ENCODE results near the gene IL32.
A peak's percentile ranks its signal among the peaks of the same experiment; 100 is the strongest.

IL32 gene

DNA sequence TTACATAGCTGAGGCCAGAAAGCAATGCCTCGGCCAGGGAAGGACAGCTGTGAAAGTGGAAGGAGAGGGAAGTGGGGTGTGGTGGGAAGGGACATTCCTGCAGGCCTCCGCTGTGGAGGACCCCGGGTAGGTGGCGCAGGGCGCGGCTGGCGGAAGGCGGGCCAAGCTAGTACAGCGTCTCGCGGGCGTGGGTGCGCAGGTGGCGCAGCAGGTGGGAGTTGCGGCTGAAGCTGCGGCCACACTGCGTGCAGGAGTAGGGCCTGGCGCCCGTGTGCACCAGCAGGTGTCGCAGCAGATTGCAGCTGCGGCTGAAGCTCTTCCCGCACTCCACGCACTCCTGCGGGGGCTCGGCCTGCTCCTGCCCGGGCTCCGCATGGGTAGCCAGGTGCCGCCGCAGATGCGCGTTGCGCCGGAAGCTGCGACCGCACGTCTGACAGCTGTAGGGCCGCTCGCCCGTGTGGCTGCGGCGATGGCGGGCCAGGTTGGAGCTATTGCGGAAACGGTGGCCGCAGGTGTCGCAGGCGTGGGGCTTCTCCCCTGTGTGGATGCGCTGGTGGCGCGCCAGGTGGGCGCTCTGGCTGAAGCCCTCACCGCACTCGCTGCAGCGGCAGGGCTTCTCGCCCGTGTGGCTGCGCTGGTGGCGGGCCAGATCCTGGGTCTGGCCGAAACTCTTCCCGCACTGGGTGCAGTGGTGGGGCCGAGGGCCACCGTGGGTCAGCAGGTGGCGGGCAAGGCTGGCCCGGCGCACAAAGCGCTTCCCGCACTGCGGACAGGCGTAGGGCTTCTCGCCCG, 23.7 kb downstream of the IL32 start:
- Histone ChIP-seq H3K27me3 (replicated peaks; ENCODE audit: control insufficient read depth, insufficient read depth, low read length) (peaks cover 37% of the 10 kb centered on the region), H3K4me1 (ENCODE audit: control insufficient read depth, insufficient read depth, low read length) (no peaks in the 10 kb centered on the region), H3K9me3 (ENCODE audit: control insufficient read depth, low read length) (no peaks in the 10 kb centered on the region), H3K4me3 (ENCODE audit: low read length) (no peak overlapping the region), H3K36me3 (ENCODE audit: control insufficient read depth, insufficient read depth, low read length, severe bottlenecking) (no peaks in the 10 kb centered on the region), H3K9ac (ENCODE audit: low read length) (no peak overlapping the region)
- DNase-seq (ENCODE audit: low read depth): no peak

DNA sequence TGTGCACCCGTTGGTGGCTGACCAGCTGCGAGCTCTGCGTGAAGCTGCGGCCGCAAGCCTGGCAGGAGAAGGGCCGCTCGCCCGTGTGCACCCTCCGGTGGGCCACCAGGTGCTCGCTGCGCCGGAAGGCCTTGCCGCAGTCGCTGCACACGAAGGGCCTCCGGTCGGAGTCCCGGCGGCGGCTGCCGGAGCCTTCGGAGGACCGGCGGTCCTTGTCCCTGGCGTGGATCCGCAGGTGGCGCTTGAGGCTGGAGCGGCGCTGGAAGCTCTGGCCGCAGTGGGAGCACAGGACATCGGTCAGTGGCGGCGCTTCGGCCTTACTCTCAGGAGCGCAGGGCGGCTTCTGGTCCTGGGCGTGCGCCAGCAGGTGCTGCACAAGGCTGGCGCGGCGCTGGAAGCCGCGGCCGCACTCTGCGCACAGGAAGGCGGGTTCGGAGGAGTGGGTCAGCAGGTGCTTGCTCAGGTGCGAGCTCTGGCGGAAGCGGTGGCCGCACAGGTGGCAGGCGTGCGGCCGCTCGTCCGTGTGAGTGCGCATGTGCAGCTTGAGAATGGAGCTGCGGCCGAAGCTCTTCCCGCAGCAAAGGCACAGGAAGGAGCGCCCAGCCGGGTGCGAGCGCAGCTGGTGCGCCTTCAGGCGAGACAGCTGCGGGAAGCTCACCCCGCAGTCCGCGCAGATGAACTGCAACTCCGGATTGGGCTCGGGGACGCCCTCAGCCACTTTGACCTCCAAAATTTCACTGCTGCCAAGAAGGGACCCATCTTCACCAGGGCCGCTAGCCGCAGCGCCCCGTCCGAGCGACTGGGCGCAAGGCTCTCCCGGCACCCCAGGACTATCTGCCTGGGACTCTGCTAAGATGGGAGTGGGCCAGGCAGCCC, 24.5 kb downstream of the IL32 start:
- Histone ChIP-seq H3K9ac (ENCODE audit: low read length) (no peak overlapping the region), H3K4me3 (ENCODE audit: low read length) (no peak overlapping the region)
- DNase-seq (ENCODE audit: low read depth): no peak

DNA sequence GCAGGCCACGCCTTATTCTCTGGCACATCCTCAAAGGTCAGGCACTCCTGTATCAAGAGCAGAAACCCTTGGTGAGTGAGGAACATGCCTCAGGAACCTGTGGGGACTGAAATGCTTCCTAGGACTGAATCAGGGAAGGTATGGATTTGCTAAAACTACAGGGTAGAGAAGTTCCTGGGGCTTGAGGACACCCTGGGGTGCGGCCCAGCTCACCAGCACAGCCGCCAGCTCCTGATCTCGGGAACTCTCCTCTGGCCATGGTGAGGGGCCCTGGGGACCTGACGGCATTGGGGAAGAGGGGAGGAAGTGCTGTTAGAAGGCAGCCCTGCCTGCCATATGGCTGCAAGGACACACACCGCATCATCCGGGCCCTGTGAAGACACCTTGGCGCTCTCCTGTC, 26.1 kb downstream of the IL32 start:
- Histone ChIP-seq H3K4me1 (ENCODE audit: control insufficient read depth, insufficient read depth, low read length) (no peaks in the 10 kb centered on the region), H3K36me3 (ENCODE audit: control insufficient read depth, insufficient read depth, low read length, severe bottlenecking) (no peaks in the 10 kb centered on the region), H3K4me3 (ENCODE audit: low read length) (no peak overlapping the region), H3K27me3 (replicated peaks; ENCODE audit: control insufficient read depth, insufficient read depth, low read length) (peaks cover 37% of the 10 kb centered on the region), H3K9ac (ENCODE audit: low read length) (no peak overlapping the region), H3K9me3 (ENCODE audit: control insufficient read depth, low read length) (no peaks in the 10 kb centered on the region)
- no peak for DNase-seq (ENCODE audit: low read depth)

More for the DNA sequence above, 24.5 kb downstream of the IL32 start:
- Histone ChIP-seq H3K9me3 (ENCODE audit: control insufficient read depth, low read length) (no peaks in the 10 kb centered on the region), H3K36me3 (ENCODE audit: control insufficient read depth, insufficient read depth, low read length, severe bottlenecking) (no peaks in the 10 kb centered on the region), H3K4me1 (ENCODE audit: control insufficient read depth, insufficient read depth, low read length) (no peaks in the 10 kb centered on the region), H3K27me3 (replicated peaks; ENCODE audit: control insufficient read depth, insufficient read depth, low read length) (peaks cover 37% of the 10 kb centered on the region)

DNA sequence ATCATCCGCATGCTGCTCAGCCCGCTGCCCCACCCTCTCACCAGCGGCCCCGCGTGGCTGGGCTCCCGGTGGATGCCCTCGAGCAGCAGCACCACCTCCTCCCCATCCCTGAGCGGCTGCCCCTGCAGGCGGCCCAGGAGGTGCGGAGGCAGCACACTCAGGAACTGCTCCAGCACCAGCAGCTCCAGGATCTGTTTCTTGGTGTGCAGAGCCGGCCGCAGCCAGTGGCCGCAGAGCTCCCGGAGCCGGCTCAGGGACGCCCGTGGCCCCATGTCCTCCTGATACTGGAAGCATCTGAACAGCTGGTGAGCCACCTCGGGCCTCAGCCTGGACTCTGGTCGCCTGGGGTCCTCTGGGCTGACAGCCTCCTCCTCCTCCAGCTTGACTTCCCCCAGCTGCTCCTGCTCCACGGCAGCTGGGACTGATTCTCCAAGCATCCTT, 27.1 kb downstream of the IL32 start:
- Histone ChIP-seq H3K9me3 (ENCODE audit: control insufficient read depth, low read length) (no peaks in the 10 kb centered on the region), H3K4me1 (ENCODE audit: control insufficient read depth, insufficient read depth, low read length) (no peaks in the 10 kb centered on the region), H3K9ac (ENCODE audit: low read length) (no peak overlapping the region), H3K27me3 (replicated peaks; ENCODE audit: control insufficient read depth, insufficient read depth, low read length) (peaks cover 31% of the 10 kb centered on the region), H3K36me3 (ENCODE audit: control insufficient read depth, insufficient read depth, low read length, severe bottlenecking) (no peaks in the 10 kb centered on the region), H3K4me3 (ENCODE audit: low read length) (no peak overlapping the region)
- no peak for DNase-seq (ENCODE audit: low read depth)

DNA sequence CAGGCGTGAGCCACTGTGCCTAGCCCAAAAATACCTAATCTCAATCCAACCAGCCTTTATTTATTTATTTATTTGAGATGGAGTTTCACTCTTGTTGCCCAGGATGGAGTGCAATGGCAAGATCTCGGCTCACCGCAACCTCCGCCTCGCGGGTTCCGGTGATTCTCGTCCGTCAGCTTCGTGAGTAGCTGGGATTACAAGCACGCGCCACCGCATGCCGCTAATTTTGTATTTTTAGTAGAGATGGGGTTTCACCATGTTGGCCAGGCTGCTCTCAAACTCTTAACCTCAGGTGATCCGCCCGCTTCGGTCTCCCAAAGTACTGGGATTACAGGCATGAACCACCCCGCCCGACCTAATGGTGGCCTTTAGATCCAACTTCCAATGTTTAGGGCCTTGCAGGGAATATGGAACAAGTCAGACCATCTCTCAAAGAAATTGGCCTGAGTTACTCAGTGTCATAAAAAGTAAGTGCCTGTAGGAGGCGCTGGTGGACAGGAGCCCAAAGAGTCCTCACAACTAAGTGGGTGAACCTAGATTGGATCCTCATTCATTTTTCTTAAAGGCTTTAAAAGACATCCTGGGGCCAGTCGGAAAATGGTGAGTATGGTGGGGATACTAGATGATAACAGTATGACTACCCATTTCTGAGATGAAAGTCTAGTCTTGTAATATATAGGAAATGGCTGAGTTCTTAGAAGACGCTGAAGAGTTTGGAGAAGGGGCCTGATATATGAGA, 29.0 kb downstream of the IL32 start:
- H3K27me3 ChIP-seq (replicated peaks; ENCODE audit: control insufficient read depth, insufficient read depth, low read length): peaks cover 23% of the 10 kb centered on the region
- DNase-seq (ENCODE audit: low read depth): peak; percentile 29
- no peaks in the 10 kb centered on the region for H3K4me1 ChIP-seq (ENCODE audit: control insufficient read depth, insufficient read depth, low read length)
- no peaks in the 10 kb centered on the region for H3K9me3 ChIP-seq (ENCODE audit: control insufficient read depth, low read length)
- no peak overlapping the region for H3K4me3 ChIP-seq (ENCODE audit: low read length)
- no peak overlapping the region for H3K9ac ChIP-seq (ENCODE audit: low read length)
- H3K36me3 ChIP-seq (ENCODE audit: control insufficient read depth, insufficient read depth, low read length, severe bottlenecking): no peaks in the 10 kb centered on the region

DNA sequence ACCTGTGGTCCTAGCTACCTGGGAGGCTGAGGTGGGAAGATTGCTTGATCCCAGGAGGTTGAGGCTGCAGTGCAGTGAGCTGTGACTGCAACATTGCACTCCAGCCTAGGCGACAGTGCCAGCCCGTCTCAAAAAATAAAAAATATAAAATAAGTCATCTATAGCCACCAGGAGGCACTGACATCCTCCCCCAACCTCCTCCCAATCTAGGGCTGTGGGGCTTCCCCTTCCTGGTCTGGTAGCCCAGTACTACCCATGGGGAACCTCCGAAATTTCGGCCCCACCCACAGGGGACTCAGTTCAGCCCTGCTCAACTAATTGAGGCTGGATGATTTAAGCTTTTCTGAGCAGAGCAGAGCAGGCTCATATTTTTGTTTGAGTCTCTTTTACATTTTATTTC, 30.4 kb downstream of the IL32 start:
- H3K9me3 ChIP-seq (ENCODE audit: control insufficient read depth, low read length): no peaks in the 10 kb centered on the region
- no peaks in the 10 kb centered on the region for H3K36me3 ChIP-seq (ENCODE audit: control insufficient read depth, insufficient read depth, low read length, severe bottlenecking)
- no peak overlapping the region for H3K4me3 ChIP-seq (ENCODE audit: low read length)
- no peak overlapping the region for H3K9ac ChIP-seq (ENCODE audit: low read length)
- H3K27me3 ChIP-seq (replicated peaks; ENCODE audit: control insufficient read depth, insufficient read depth, low read length): peaks cover 28% of the 10 kb centered on the region
- DNase-seq (ENCODE audit: low read depth): peak; percentile 31
- H3K4me1 ChIP-seq (ENCODE audit: control insufficient read depth, insufficient read depth, low read length): no peaks in the 10 kb centered on the region

DNA sequence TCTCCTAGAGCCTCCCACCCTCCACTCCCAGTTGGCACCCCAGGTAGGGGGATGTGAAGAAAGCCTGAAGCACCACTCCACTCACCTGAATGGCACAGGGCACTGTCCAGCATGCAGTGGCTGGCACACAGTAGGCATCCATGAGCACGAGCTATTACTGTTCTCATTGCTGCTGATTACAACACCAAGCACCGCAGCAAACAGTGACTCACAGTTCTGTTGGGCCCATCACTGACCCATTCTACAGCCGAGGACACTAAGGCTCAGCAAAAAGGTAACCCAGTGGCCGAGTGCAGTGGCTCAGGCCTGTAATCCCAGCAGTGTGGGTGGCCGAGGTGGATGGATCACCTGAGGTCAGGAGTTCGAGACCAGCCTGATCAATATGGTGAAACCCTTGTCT, 30.9 kb downstream of the IL32 start:
- Histone ChIP-seq H3K4me1 (ENCODE audit: control insufficient read depth, insufficient read depth, low read length) (no peaks in the 10 kb centered on the region), H3K9me3 (ENCODE audit: control insufficient read depth, low read length) (no peaks in the 10 kb centered on the region), H3K9ac (ENCODE audit: low read length) (no peak overlapping the region), H3K36me3 (ENCODE audit: control insufficient read depth, insufficient read depth, low read length, severe bottlenecking) (no peaks in the 10 kb centered on the region), H3K27me3 (replicated peaks; ENCODE audit: control insufficient read depth, insufficient read depth, low read length) (peaks cover 26% of the 10 kb centered on the region), H3K4me3 (ENCODE audit: low read length) (no peak overlapping the region)
- no peak for DNase-seq (ENCODE audit: low read depth)

DNA sequence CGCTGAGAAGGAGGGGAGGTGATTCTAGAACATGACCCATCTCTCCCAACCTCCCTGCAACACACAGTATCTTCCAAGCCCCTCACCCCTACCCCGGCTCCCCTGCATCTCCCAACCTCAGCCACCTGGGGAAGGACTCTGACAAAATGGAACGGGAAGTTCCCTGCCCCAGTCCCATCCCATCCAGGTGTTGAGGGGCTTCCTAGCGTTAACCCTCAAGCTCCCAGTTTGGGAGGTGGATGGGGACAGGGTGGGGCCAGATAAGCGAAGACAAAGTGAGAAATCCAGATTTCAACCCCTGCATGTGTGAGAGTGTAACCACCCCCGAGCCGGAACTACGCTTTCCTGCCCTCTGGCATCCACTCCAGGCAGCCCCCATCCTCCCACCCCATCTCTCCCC, 31.8 kb downstream of the IL32 start:
- Histone ChIP-seq H3K27me3 (replicated peaks; ENCODE audit: control insufficient read depth, insufficient read depth, low read length) (peaks cover 17% of the 10 kb centered on the region), H3K4me1 (ENCODE audit: control insufficient read depth, insufficient read depth, low read length) (no peaks in the 10 kb centered on the region), H3K9me3 (ENCODE audit: control insufficient read depth, low read length) (no peaks in the 10 kb centered on the region), H3K9ac (ENCODE audit: low read length) (no peak overlapping the region), H3K36me3 (ENCODE audit: control insufficient read depth, insufficient read depth, low read length, severe bottlenecking) (no peaks in the 10 kb centered on the region), H3K4me3 (ENCODE audit: low read length) (no peak overlapping the region)
- no peak for DNase-seq (ENCODE audit: low read depth)

DNA sequence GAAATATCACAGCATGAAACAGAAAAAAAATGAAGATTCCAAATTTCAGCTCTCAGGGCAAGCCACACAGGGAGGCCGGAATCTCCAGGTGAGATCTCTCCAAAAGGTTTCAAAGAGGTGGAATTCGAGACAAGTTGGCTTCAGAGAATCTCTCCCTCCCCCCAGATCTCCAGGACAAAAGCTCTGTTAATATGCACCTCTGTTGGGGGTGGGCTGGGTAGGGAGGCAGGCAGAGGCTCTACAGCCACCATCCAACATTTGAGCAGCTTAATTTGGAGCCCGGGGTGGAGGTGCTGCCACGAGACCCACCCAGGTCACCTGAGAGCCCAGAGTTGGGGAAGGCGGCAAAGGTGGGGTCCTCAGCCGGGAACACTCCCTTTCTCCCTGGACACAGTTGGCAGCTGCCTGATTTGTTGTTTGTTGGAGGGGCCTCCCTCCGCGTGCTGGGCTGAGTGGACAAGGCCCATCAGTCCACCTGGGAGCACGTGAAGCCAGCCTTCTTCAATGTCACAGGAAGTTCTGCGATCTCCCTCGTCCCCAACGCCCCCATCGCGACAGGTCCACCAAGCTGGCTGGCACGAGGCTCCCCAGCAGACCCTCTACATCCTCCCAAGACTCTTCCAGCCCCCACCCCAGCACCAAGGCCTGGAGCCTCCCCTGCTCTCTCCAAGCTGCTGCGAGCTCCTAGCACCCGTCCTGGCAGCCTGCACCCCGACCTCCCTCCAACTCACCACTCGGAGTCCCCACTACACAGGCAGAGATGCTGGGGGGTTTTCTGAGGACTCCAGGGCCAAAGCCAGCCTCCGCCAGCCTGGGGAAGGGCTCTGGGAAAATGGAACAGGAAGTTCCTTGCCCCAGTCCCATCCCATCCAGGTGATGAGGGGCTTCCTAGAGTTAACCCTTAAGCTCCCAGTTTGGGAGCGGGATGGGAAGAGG, 33.3 kb downstream of the IL32 start, which contains the start of gene ZSCAN10:
Gene ZSCAN10 (minus strand): TSS at position 836 of the 936 bp plus-strand sequence. CDS start 6,357 bp downstream, outside the sequence.
- Histone ChIP-seq H3K4me3 (ENCODE audit: low read length) (peak within 1 kb of the TSS; percentile 12), H3K36me3 (ENCODE audit: control insufficient read depth, insufficient read depth, low read length, severe bottlenecking) (no peaks in the 10 kb centered on the region), H3K4me1 (ENCODE audit: control insufficient read depth, insufficient read depth, low read length) (no peaks in the 10 kb centered on the region), H3K9me3 (ENCODE audit: control insufficient read depth, low read length) (no peaks in the 10 kb centered on the region), H3K27me3 (replicated peaks; ENCODE audit: control insufficient read depth, insufficient read depth, low read length) (peaks cover 10% of the 10 kb centered on the region), H3K9ac (ENCODE audit: low read length) (no peak within 1 kb of the TSS)
- no peak for DNase-seq (ENCODE audit: low read depth)

DNA sequence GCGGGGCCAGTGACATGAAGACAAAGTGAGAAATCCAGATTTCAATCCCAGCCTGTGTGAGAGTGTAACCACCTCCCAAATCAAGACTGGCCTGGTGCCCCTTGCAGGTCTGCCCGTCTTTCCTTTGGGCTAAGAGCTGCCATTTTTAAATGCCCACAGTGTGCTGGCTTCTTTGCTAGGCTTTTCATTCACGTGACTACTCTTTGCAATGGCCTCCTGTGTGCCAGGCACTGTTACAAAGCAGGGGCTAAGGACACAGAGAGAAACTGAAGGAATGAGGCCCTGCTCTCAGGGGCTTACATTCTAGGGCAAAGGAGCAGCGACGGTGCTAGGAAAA, 33.9 kb downstream of the IL32 start:
- Histone ChIP-seq H3K27me3 (replicated peaks; ENCODE audit: control insufficient read depth, insufficient read depth, low read length) (peaks cover 10% of the 10 kb centered on the region), H3K4me3 (ENCODE audit: low read length) (no peak overlapping the region), H3K9ac (ENCODE audit: low read length) (no peak overlapping the region), H3K36me3 (ENCODE audit: control insufficient read depth, insufficient read depth, low read length, severe bottlenecking) (no peaks in the 10 kb centered on the region), H3K4me1 (ENCODE audit: control insufficient read depth, insufficient read depth, low read length) (no peaks in the 10 kb centered on the region), H3K9me3 (ENCODE audit: control insufficient read depth, low read length) (no peaks in the 10 kb centered on the region)
- DNase-seq (ENCODE audit: low read depth): no peak
